GM23248 (cell line): ENCODE results near the gene SS18. TPM values are rescaled to one million over a fixed set of nuclear protein-coding genes. Genes with fewer than 3 reads are reported as not detected.

Source experiments
- DNase-seq: peaks from one replicate; pipeline ENCODE4 v3.0.0-alpha.2; 2015
- H2AFZ ChIP-seq: fragments of 200-600 bp; sonication (generic); 2 replicates; pipeline ENCODE4 v1.6.1; 2016; ENCODE audit warnings: antibody characterized with exemption
- H3F3A ChIP-seq: fragments of 200-600 bp; sonication (generic); 2 replicates; pipeline ENCODE4 v1.6.1; 2016; ENCODE audit warnings: mild to moderate bottlenecking, antibody characterized with exemption, mixed run types; ENCODE audit not compliant: insufficient read depth
- H3K27ac ChIP-seq: fragments of 200-600 bp; sonication (generic); 2 replicates; pipeline ENCODE4 v1.5.1; 2016; ENCODE audit warnings: mild to moderate bottlenecking
- H3K27me3 ChIP-seq: fragments of 200-600 bp; sonication (generic); replicated peaks from 2 replicates; pipeline ENCODE4 v1.6.1; 2016; ENCODE audit warnings: mild to moderate bottlenecking; ENCODE audit not compliant: insufficient read depth
- H3K36me3 ChIP-seq: fragments of 200-600 bp; sonication (generic); 2 replicates; pipeline ENCODE4 v1.6.1; 2016; ENCODE audit warnings: low read depth, mild to moderate bottlenecking
- H3K4me1 ChIP-seq: fragments of 200-600 bp; sonication (generic); 2 replicates; pipeline ENCODE4 v1.6.1; 2016; ENCODE audit warnings: mild to moderate bottlenecking; ENCODE audit not compliant: insufficient read depth
- H3K4me2 ChIP-seq: fragments of 200-600 bp; sonication (generic); one replicate; pipeline ENCODE4 v1.6.1; 2016; ENCODE audit warnings: mild to moderate bottlenecking; ENCODE audit not compliant: unreplicated experiment
- H3K4me3 ChIP-seq: fragments of 200-600 bp; sonication (generic); 2 replicates; pipeline ENCODE4 v1.5.1; 2016; ENCODE audit warnings: mild to moderate bottlenecking
- H3K79me2 ChIP-seq: fragments of 200-600 bp; sonication (generic); 2 replicates; pipeline ENCODE4 v1.6.1; 2016; ENCODE audit warnings: mild to moderate bottlenecking; ENCODE audit not compliant: insufficient read depth
- H3K9ac ChIP-seq: fragments of 200-600 bp; sonication (generic); 2 replicates; pipeline ENCODE4 v1.6.1; 2016; ENCODE audit warnings: mild to moderate bottlenecking
- H3K9me2 ChIP-seq: fragments of 200-600 bp; sonication (generic); 2 replicates; pipeline ENCODE4 v1.6.1; 2016; ENCODE audit warnings: mixed run types, mild to moderate bottlenecking, moderate library complexity; ENCODE audit not compliant: insufficient read depth
- H3K9me3 ChIP-seq: fragments of 200-600 bp; sonication (generic); one replicate; pipeline ENCODE4 v1.6.1; 2017; ENCODE audit warnings: low read depth
- H4K20me1 ChIP-seq: fragments of 200-600 bp; sonication (generic); 2 replicates; pipeline ENCODE4 v1.6.0; 2016; ENCODE audit not compliant: insufficient read depth
- EZH2 ChIP-seq: fragments of 200-600 bp; sonication (generic); IDR thresholded peaks from 2 replicates; pipeline ENCODE4 v1.6.1; 2018; ENCODE audit warnings: antibody characterized with exemption, mild to moderate bottlenecking; ENCODE audit not compliant: insufficient read depth, poor library complexity, severe bottlenecking
- EZH2phosphoT487 ChIP-seq: fragments of 200-600 bp; sonication (generic); IDR thresholded peaks from 2 replicates; pipeline ENCODE4 v1.6.1; 2018; ENCODE audit warnings: antibody characterized with exemption, moderate library complexity, mild to moderate bottlenecking, low read depth; ENCODE audit not compliant: insufficient read depth
- WGBS, 2 experiments: methylation state at CpG; one replicate each; pipeline ENCODE4 v1.1.6; 2015 to 2017; ENCODE audit warnings: low lambda C conversion rate in 2 of 2, low coverage in 1 of 2; ENCODE audit errors: missing lambda C conversion rate in 2 of 2; 5-methylcytosine and 5-hydroxymethylcytosine counted together
- in situ Hi-C: fragments of 300-500 bp; cut with MboI; formaldehyde crosslinking; loops from 2 replicates; pipeline ENCODE4 v1.15.0; 2020
- polyA plus RNA-seq: library from polyadenylated mRNA; unstranded; fragments of >200 nt; fragmentation: Nextera tagmentation; extraction: Ambion mirVana; gene quantifications from 2 replicates; pipeline ENCODE4 v1.2.1, GENCODE V29; 2016
- total RNA-seq: library from RNA; depleted of rRNA; stranded (reverse); fragments of >200 nt; shearing (Covaris generic); gene quantifications from 2 replicates; pipeline ENCODE4 v1.2.3, GENCODE V29; 2014

Gene SS18
- total and polyA plus RNA-seq, 2 experiments from 2014 or later = 73.1 to 125 TPM

DNA sequence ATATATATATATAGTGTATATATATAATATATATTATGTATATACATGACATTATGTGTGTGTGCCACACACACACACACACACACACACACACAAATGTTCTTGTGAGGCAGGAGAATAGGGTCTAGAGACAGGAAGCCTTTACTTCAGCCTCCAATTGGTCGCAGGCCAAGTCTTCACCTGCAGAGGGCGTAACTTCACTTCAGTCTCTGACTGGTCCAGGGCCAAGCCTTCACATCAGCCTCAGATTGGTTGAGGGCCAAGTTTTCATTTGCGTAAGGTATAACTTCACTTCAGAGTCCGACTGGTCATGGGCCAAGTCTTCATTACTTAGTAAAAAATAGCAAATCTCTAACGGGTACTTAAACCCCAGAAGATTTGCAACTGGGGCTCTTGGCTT is 13.2 kb upstream of the SS18 start:
- DNase-seq = no peak
- no peak for TF ChIP-seq EZH2phosphoT487
- no peak for TF ChIP-seq EZH2
- Histone ChIP-seq H4K20me1 (no peaks in the 10 kb centered on the region), H3K9me2 (no peaks in the 10 kb centered on the region), H3K4me1 (no peaks in the 10 kb centered on the region), H3F3A (no peaks in the 10 kb centered on the region), H3K9me3 (no peaks in the 10 kb centered on the region), H3K27ac (no peak overlapping the region), H3K36me3 (no peaks in the 10 kb centered on the region), H3K4me3 (no peak overlapping the region), H3K79me2 (no peaks in the 10 kb centered on the region), H3K4me2 (no peak overlapping the region), H3K27me3 (no peaks in the 10 kb centered on the region; the same call in 1 of the 2 replicates), H2AFZ (no peak overlapping the region), H3K9ac (no peak overlapping the region)
- in situ Hi-C loops = no loop called here
- 48 to 49% methylated on average over 5 of the region's 5 CpGs for WGBS, 2 experiments

GRCh38 chr18:26097563-26097962 is 7.2 kb upstream of the SS18 start:
- Histone ChIP-seq H3K9me3 (no peaks in the 10 kb centered on the region), H3K36me3 (no peaks in the 10 kb centered on the region), H2AFZ (no peak overlapping the region), H3K79me2 (no peaks in the 10 kb centered on the region), H3K4me1 (no peaks in the 10 kb centered on the region), H3K4me2 (no peak overlapping the region), H3K27me3 (no peaks in the 10 kb centered on the region), H3F3A (no peaks in the 10 kb centered on the region), H3K9me2 (no peaks in the 10 kb centered on the region), H3K4me3 (no peak overlapping the region), H3K9ac (no peak overlapping the region), H4K20me1 (no peaks in the 10 kb centered on the region), H3K27ac (no peak overlapping the region)
- TF ChIP-seq EZH2 (no peak), EZH2phosphoT487 (no peak)
- in situ Hi-C loops = no loop called here
- 78 to 86% methylated on average over 5 of the region's 5 CpGs for WGBS, 2 experiments
- DNase-seq = no peak

DNA sequence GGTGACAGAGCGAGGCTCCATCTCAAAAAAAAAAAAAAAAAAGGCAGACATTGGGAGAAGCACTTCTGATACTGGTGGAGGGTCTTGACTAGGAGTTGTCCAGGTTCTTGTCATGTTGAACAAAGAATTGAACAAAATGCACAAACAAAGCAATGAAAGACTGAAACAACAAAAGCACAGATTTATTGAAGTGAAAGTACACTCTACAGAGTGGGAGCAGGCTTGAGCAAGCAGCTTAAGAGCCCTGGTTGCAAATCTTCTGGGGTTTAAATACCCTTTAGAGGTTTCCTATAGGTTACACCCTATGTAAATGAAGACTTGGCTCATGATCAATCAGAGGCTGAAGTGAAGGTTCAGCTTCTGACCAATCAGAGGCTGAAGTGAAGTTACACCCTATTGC is 6.4 kb upstream of the SS18 start:
- H3K4me1 ChIP-seq = no peaks in the 10 kb centered on the region
- no peaks in the 10 kb centered on the region for H3K9me3 ChIP-seq
- H3K27me3 ChIP-seq = no peaks in the 10 kb centered on the region
- no peaks in the 10 kb centered on the region for H3K36me3 ChIP-seq
- TF ChIP-seq EZH2phosphoT487 (no peak), EZH2 (no peak)
- H3K4me2 ChIP-seq = no peak overlapping the region
- no peak overlapping the region for H3K4me3 ChIP-seq
- in situ Hi-C loops = no loop called here
- no peak for DNase-seq
- no peaks in the 10 kb centered on the region for H3F3A ChIP-seq
- no peaks in the 10 kb centered on the region for H3K9me2 ChIP-seq
- no peak overlapping the region for H3K27ac ChIP-seq
- H3K9ac ChIP-seq = no peak overlapping the region
- H4K20me1 ChIP-seq = no peaks in the 10 kb centered on the region
- no peak overlapping the region for H2AFZ ChIP-seq
- no peaks in the 10 kb centered on the region for H3K79me2 ChIP-seq
- 68 to 73% methylated on average over 1 of the region's 1 CpG for WGBS, 2 experiments

DNA sequence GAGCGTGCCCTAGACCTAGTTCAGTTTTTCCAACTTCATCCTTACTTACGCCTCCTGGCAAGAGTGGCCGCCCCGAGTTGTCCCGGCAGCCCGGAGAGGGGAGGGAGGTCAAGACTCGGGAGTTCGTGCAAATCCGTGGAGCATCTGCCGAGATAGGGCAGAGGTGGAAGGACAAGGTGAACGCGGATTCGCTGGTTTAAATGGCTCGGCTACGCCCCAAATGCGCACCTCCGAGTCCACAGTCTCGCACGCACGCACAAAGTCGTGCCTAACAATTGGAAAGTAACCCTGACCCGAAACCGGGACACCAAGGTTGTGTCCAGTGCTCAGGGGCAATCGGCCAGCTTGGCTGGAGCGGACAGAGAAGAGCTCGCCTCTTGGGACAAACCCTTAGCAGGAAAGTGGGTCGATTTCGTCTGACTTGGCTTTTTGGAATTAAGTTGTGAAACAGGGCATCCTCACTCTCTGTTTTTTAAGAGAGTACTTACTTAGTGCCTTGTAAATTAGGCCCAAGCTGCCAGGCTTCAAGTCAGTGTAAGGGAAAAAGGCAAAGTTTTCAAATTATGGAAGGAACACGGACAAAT is 726 bp upstream of the SS18 start:
- Histone ChIP-seq H4K20me1 (no peaks in the 10 kb centered on the region), H3K36me3 (peaks cover 10% of the 10 kb centered on the region), H3K4me2 (peak overlapping the region; percentile 63), H3K9me2 (no peaks in the 10 kb centered on the region), H2AFZ (peak overlapping the region; percentile 90), H3F3A (peaks cover 14% of the 10 kb centered on the region), H3K4me1 (peaks cover 15% of the 10 kb centered on the region), H3K27me3 (no peaks in the 10 kb centered on the region), H3K9me3 (no peaks in the 10 kb centered on the region), H3K79me2 (peaks cover 38% of the 10 kb centered on the region), H3K4me3 (peak overlapping the region; percentile 91), H3K27ac (peak overlapping the region; percentile 96), H3K9ac (peak overlapping the region; percentile 97)
- in situ Hi-C loops = no loop called here
- 3% methylated on average over 29 of the region's 29 CpGs for WGBS, 2 experiments
- DNase-seq = peak; percentile 90
- TF ChIP-seq EZH2 (no peak), EZH2phosphoT487 (no peak)
